Stimulated activated naive CD4-positive, alpha-beta T cell (primary cell): ENCODE results near the gene CPA1.

Source experiments
- DNase-seq, 6 experiments: peaks; one replicate each; lab custom pipeline; 2025; lab: John Stamatoyannopoulos, UW

CPA1 gene

GRCh38 chr7:130379921-130380860 is at the start of gene CPA1:
CPA1 (plus strand) TSS chr7:130380494; CDS start chr7:130380521, 27 bp downstream.
- no peak for DNase-seq

- no peak for DNase-seq
Measured at GRCh38 chr7:130332259-130333053, 47.8 kb upstream of the CPA1 start.

GRCh38 chr7:130333832-130334231 is 46.5 kb upstream of the CPA1 start:
- no peak for DNase-seq

GRCh38 chr7:130334274-130334673 is 46.0 kb upstream of the CPA1 start:
- no peak for DNase-seq

- no peak for DNase-seq
Measured at GRCh38 chr7:130337410-130337971, 42.8 kb upstream of the CPA1 start.

GRCh38 chr7:130338233-130338632 is 42.1 kb upstream of the CPA1 start:
- DNase-seq = no peak

GRCh38 chr7:130341882-130342281 is 38.4 kb upstream of the CPA1 start:
- no peak for DNase-seq

- no peak for DNase-seq
Measured at GRCh38 chr7:130342701-130343380, 37.5 kb upstream of the CPA1 start.

GRCh38 chr7:130344271-130344866 is 35.9 kb upstream of the CPA1 start, which contains the start of gene CPA5:
CPA5 (plus strand) TSS chr7:130344816; CDS start chr7:130346486, 1,670 bp downstream.
- no peak for DNase-seq

- no peak for DNase-seq
Measured at GRCh38 chr7:130345136-130345535, 35.2 kb upstream of the CPA1 start.

- no peak for DNase-seq
Measured at GRCh38 chr7:130345725-130346124, 34.6 kb upstream of the CPA1 start.

GRCh38 chr7:130346177-130346905 is 34.0 kb upstream of the CPA1 start:
- no peak for DNase-seq

- no peak for DNase-seq
Measured at GRCh38 chr7:130346941-130347340, 33.4 kb upstream of the CPA1 start.

- DNase-seq = no peak
Measured at GRCh38 chr7:130349911-130350782, 30.1 kb upstream of the CPA1 start.

- DNase-seq = no peak
Measured at GRCh38 chr7:130350945-130351790, 29.1 kb upstream of the CPA1 start.

- DNase-seq = no peak
Measured at GRCh38 chr7:130351791-130352090, 28.6 kb upstream of the CPA1 start.

GRCh38 chr7:130352194-130353074 is 27.9 kb upstream of the CPA1 start:
- no peak for DNase-seq

GRCh38 chr7:130353196-130353595 is 27.1 kb upstream of the CPA1 start:
- no peak for DNase-seq
